ENCODE results near the gene LIPF.
"Not testable (repeated sequence)": the region's sequence is repeated elsewhere in the genome, so short reads cannot be mapped to it uniquely, and the experiment has no call there.

Gene LIPF, protein sequence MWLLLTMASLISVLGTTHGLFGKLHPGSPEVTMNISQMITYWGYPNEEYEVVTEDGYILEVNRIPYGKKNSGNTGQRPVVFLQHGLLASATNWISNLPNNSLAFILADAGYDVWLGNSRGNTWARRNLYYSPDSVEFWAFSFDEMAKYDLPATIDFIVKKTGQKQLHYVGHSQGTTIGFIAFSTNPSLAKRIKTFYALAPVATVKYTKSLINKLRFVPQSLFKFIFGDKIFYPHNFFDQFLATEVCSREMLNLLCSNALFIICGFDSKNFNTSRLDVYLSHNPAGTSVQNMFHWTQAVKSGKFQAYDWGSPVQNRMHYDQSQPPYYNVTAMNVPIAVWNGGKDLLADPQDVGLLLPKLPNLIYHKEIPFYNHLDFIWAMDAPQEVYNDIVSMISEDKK

GRCh38 chr10:88664142-88664541, at the start of gene LIPF:
Gene LIPF, plus strand, starts transcription at chr10:88664442. Its CDS starts 2,856 bp downstream, at chr10:88667298.
- DNase-seq, result no peak

- DNase-seq, result no peak
Measured at GRCh38 chr10:88616250-88616977, 47.8 kb upstream of the LIPF start.

DNA sequence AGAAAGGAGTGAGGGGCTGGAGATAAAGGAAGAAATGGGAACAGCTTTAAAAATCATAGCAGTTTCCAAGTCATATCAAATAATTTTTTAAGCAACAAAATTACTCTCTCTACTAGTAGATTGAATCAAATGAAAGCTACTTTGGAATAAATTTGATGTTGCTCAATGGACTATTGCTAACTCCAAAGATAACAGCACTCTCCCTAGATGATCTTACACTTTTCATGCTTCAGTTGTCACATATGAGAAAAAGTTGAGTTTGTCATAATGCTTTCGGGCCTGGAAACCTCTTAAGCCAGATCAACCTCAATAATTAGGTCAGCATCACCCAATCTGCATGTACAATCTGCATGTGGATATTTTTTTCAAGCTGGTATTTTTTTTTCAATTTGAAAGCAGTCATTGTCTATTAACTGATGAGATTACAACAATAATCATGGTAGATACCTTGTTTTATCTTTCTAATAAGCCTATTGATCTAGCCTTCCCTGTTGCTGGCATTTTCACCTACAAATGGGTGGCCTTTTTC, 46.4 kb upstream of the LIPF start:
- no peak for DNase-seq

DNA sequence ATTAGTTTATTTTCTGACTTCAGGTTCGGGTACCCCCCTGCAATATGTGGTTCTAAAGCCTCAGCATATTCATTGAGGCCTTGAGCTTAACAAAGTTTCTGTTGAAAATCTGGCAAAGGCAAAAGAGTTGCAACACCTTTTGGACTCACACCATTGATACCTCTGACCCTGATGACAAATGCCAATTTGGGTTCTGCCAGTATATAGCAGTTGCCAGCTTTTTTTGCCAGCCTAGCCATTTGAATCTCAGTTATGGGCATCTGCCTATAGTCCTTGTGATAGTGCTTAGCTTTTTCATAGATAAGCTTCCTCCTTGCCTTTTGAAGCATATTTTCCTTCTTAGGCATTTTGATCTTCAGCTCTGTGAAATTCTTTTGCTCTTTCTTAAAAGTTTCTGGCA, 45.7 kb upstream of the LIPF start:
- no peak for DNase-seq

- DNase-seq, result no peak
Measured at GRCh38 chr10:88620441-88620840, 43.8 kb upstream of the LIPF start.

DNA sequence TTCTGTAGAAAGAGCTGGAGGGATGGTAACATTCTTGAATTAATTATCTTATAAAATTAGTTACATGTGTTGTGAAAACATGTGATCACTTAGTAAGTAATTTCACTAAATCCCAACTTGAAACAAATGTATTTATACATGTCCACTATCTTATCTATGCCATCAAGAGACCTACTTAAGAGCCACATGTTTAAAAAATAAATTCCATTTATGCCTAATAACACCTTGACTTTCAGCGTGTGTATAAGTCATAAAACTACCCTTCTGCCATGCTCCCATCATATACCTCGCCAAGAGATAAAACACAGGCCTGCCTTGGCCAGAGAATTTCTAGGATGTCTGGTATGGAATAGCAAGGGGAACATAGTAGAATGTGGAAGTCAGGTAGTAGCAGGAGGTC, 40.4 kb upstream of the LIPF start:
- DNase-seq, result no peak

DNA sequence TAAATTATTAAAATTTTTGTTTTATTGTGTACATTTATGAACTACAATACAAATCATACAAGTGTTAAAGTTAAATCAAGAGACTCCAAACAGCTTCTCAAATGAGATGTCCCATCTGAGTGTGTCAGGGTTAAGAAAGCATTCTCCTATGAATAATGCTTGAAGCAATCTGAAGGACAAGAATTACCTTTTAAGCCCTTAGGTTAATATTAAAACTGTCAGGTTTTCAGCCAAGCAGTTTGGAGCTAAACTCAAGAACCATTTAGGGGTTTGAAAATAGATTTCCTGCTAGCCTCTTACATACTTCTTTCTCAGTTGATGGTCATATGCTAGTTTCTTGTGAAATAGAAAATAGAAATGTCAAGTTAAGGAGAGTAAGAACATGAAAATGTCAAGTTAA, 39.4 kb upstream of the LIPF start:
- no peak for DNase-seq

DNA sequence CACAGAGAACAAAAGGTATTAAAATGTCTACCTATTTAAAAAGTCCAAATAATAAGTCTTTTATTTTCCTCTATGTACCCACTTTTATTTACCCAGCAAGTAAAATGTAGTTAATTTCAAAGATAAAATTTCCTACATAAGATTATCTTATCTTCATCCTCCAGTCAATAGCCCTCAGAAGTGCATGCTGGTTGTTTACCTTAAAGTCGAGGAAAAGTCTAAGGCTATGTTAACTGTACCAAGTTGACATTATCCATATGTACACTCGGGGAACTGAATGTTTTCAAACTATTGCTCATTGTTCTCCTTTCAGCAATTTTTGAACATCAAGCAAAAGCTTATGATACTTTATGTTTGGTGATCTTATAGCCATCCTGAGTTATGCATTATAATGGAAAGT, 24.1 kb upstream of the LIPF start:
- no peak for DNase-seq

GRCh38 chr10:88642209-88642608, 22.0 kb upstream of the LIPF start:
- DNase-seq, result no peak

GRCh38 chr10:88642963-88643362, 21.3 kb upstream of the LIPF start:
- no peak for DNase-seq

DNA sequence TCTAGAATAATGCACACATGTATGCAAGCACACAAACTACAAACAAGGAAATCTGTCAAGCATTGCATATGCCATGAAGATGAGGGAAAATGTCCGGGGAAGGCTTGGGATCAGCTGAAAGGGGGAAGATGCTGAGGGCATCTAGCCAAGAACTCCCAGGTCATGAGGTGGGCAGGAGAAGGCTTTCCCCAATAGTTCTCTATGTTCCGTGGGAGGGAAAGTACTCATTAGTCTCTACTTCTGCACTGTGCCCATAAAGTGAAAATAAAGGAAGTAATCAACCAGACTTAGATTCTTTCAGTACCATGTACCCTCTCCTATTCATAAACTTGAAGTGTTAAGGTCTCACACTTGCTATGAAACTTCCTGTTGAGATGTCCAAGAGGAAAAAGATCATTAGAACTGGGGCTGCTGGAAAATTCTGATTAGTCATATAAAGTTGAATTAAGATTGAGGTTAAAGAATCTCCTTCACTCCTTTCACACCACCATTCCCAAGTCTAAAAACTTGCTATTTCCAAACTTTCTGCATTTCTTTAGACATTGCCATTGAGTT, 17.1 kb upstream of the LIPF start:
- no peak for DNase-seq

- DNase-seq, result no peak
Measured at GRCh38 chr10:88651101-88651551, 13.1 kb upstream of the LIPF start.

DNA sequence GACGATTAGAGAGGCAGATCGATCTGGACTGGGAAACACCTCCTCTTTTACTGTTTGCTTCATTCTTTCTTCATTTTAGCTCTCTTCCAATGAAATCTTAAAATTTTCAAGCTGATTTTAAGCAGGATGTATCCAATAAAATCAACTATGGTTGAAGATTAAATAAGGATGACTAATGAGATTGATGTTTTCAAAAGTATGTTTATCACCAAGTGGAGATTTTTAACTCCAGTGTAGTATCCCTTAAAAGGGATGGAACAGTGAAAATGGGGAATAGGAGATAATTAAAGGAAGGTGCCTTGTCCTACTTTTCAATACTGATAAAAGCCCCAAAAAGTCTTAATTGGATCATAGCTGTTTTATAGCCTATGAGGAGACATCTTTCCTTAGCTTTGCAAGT, 11.6 kb upstream of the LIPF start:
- no peak for DNase-seq

- DNase-seq, result no peak
Measured at GRCh38 chr10:88657901-88658300, 6.3 kb upstream of the LIPF start.

GRCh38 chr10:88659725-88660597, 4.3 kb upstream of the LIPF start:
- no peak for DNase-seq

- no peak for DNase-seq
Measured at GRCh38 chr10:88660598-88660884, 3.7 kb upstream of the LIPF start.

- no peak for DNase-seq
Measured at GRCh38 chr10:88661018-88661417, 3.2 kb upstream of the LIPF start.

GRCh38 chr10:88661577-88661976, 2.7 kb upstream of the LIPF start:
- DNase-seq, result no peak

DNA sequence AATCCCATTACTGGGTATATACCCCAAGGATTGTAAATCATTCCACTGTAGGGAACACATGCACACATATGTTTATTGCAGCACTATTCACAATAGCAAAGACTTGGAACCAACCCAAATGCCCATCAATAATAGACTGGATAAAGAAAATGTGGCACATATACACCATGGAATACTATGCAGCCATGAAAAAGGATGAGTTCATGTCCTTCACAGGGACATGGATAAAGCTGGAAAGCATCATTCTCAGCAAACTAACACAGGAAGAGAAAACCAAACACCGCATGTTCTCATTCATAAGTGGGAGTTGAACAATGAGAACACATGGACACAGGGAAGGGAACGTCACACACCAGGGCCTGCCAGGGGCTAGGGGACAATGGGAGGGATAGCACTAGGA, 1.1 kb upstream of the LIPF start:
- DNase-seq, result not testable (repeated sequence)

DNA sequence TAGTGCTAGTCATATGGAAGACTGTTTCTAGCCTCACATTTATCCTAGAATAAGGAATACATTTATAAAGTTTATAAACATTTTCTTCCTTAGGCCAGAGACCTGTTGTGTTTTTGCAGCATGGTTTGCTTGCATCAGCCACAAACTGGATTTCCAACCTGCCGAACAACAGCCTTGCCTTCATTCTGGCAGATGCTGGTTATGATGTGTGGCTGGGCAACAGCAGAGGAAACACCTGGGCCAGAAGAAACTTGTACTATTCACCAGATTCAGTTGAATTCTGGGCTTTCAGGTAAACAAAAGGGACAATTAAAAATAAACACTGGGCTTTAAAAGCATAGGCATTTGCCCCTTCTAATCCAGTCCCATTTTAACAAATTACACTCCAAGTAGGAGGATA, 4.2 kb downstream of the LIPF start:
- DNase-seq, result no peak

DNA sequence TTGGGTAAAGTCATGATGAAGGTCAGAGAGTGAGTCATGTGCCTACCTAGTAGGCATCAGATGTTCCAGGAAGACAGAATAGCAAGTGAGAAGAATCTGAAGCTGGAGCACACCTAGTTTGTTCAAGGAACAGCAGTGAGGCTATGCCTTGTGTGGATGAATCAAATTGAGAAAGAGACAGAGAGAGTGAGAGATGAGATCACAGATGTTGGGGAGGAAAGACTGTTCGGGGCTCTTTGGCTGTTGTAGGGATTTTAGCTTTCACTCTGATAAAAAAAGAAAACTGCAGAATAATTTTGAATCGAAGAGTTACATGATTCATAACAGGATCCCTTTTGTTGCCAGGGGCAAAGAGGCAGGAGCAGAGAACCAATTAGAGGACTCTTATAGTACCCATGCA, 6.3 kb downstream of the LIPF start:
- no peak for DNase-seq

- DNase-seq, result no peak
Measured at GRCh38 chr10:88672041-88672440, 7.8 kb downstream of the LIPF start.
